NCI-H146 (cell line): ENCODE measurements around the gene ANTXRL.
"Not testable (repeated sequence)": the region's sequence is repeated elsewhere in the genome, so short reads cannot be mapped to it uniquely, and the experiment has no call there.

ENCODE experiments used
- DNase-seq: peaks from one replicate; lab custom pipeline; 2025; lab: John Stamatoyannopoulos, UW

The ANTXRL gene

DNA sequence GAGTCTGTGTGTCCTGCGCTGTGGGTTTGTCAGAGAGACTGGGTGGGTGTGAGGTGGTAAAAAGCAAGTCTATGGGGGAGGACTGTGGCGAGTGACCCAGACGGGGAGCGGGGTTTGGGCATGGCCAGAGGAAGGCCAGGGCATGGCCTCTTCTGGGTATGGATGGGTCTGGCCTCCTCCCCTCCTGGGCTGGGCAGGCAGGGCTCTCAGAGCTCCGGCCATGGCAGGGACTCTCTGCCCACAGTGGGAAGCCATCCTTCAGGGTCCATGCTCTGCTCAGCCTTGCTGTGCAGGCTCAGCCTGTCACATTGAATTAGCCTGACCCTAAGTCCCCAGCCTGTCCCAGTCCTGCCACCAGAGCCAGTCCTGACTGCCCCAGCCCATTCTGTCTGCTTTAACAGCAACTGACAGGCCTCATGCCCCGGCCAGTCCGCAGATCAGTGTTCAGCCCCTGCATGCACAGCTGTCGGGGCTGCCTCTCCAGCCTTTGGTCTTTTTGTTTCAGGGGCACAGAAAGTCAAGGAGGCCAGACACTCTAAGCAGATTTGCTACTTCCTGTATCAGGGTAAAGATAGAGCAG is 7.9 kb downstream of the ANTXRL start:
- no peak for DNase-seq

GRCh38 chr10:46295350-46296010 is 8.7 kb downstream of the ANTXRL start:
- not testable (repeated sequence) for DNase-seq

DNA sequence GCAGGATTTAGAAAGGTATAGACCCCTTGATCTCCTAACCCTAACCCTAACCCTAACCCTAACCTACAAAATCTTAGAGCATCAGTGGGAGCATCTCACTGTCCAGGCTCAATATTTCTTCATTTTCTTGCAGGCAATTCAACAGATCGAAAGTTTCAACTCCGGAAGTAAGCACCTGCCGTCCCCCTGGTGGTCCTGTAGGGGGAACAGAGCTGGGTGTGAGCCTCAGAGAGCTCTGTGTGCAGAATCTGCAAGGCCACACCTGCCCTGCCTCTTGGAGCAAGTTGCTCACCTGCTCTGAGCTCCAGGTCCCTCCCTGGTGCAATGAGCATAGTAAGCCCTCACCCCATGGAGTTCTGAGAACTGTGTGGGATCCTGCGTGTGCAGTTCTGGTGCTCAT is 9.3 kb downstream of the ANTXRL start:
- DNase-seq, result not testable (repeated sequence)

- DNase-seq, result no peak
These were observed 9.9 kb downstream of the ANTXRL start for GRCh38 chr10:46296641-46297141.

GRCh38 chr10:46297406-46298204 is 10.8 kb downstream of the ANTXRL start:
- DNase-seq, result no peak

- no peak for DNase-seq
These were observed 11.9 kb downstream of the ANTXRL start for GRCh38 chr10:46298477-46299285.

GRCh38 chr10:46299286-46299535 is 12.4 kb downstream of the ANTXRL start:
- DNase-seq, result no peak

- no peak for DNase-seq
These were observed 13.0 kb downstream of the ANTXRL start for GRCh38 chr10:46299536-46300369.

DNA sequence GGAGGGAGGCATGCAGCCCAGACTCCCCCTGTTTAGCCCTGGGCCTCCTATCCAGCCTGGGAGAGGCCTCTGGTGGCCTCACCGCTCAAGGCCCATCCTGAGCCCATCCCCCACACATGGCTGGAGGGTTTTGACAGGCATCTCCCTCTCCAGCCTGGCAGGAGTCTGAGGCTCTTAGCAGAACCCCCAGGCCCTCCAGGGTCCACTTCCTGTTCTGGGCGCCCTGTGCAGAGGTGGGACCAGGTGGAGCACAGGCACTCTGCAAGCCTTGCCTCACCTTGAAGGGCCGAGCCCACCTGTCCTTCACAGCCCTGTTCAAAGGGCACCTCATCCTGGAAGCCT is 13.5 kb downstream of the ANTXRL start:
- not testable (repeated sequence) for DNase-seq

GRCh38 chr10:46301056-46301645 is 14.4 kb downstream of the ANTXRL start:
- no peak for DNase-seq

DNA sequence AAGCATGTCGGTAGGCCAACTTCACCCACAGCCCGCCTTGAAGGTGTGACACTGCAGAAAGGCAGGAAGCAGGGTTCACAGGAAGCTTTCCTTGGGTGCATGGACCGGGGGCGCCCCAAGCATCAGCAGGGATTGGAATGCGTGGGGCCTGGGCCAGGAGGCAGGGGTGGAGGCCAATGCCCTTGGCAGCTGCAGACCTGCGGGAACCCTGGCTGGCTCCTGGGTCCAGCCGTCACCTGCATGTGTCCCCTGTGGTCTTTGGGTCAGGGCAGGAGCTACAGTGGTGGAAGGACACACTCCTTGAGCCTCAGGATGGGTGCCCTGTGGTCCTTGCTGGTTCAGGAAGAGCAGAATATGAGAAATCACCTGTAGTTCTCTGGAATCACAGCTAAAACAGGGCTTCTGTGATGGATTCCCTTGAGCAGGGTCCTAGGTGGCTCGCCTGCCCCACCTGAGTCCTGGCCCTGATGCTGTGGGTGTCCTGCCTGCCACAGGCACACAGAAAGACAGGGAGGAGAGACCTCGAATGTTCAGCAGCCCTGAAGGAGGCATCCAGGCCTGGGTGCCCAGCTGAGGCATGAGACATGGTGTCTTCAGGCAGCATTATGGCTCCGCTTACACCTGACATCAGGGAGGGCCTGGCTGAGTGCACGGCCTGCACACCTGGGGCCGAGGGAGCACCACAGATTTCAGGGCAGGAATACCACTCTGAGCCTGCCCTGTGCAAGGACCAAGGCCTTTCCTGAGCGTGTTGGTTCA is 15.1 kb downstream of the ANTXRL start:
- DNase-seq, result no peak

GRCh38 chr10:46302765-46303352 is 16.1 kb downstream of the ANTXRL start:
- not testable (repeated sequence) for DNase-seq

DNA sequence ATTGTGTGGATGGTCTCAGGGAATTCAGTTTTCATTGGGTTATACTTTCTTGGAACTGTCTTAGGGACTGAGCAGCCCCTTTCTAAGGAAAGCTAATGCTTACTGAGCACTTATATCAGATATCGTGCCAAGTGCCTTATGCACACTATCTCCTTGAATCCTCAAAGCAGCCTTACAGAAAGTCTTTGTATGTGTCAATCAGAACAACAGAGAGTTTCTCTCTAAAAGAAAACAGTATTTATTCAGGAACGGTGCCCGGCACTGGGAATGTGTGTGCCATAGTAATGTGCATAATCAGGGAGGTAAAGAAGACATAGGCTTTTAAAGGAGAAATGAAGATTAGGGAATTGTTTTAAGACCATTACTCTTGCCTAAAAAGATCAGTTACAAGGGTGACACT is 17.3 kb downstream of the ANTXRL start:
- no peak for DNase-seq

DNA sequence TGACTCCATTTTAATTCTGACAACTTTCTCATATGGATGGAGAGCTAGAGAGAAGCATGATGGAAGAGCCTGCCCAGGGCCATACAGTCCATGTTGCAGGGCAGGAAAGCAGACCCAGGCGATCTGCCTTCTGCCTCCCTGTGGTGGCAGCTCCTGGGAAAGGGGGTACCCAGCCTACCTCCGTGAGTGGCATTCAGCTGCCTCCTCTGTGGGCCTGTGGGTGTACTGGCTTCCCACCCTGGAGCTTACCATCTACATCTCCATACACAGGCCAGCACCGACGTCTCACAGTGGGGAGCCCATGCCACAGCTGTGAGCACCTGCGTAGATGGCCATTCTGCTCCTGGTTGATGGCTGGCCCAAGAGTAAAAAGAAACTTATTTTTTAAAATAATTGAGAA is 17.9 kb downstream of the ANTXRL start:
- DNase-seq, result not testable (repeated sequence)

DNA sequence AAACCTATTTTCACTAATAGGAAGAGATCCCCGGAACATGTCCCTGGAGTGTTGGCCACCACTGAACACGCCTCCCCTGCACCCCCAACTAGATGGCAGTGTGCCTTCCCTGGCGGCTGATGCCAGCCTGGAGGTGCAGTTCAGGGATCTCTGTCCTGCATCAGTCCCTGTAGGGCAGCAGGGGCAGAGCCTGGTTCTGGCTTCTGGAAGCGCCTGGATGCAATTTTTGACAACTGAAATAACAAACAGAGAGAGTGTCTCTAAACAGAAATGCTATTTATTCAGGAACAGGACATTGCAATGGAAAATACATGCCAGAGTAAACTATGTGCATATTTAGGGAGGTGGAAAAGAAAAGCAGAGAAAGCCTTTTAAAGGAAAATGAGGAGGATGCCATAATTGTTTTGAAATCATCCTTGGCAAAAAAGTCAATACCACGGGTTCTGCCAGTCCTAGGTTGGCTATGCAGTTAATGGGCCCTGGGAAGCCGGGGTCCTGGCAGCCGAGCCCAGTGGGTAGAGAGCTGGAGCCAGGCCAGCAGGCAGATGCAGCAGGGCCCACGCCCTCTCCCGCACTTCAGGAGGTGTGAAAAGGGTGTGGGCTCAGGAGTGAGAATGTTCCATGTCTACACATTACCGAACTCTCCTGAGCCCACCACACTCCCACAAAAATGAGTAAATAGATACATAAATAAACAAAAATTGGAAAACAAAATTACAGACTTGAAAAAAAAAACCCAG is 18.5 kb downstream of the ANTXRL start:
- no peak for DNase-seq

- DNase-seq, result no peak
These were observed 19.2 kb downstream of the ANTXRL start for GRCh38 chr10:46305986-46306385.

DNA sequence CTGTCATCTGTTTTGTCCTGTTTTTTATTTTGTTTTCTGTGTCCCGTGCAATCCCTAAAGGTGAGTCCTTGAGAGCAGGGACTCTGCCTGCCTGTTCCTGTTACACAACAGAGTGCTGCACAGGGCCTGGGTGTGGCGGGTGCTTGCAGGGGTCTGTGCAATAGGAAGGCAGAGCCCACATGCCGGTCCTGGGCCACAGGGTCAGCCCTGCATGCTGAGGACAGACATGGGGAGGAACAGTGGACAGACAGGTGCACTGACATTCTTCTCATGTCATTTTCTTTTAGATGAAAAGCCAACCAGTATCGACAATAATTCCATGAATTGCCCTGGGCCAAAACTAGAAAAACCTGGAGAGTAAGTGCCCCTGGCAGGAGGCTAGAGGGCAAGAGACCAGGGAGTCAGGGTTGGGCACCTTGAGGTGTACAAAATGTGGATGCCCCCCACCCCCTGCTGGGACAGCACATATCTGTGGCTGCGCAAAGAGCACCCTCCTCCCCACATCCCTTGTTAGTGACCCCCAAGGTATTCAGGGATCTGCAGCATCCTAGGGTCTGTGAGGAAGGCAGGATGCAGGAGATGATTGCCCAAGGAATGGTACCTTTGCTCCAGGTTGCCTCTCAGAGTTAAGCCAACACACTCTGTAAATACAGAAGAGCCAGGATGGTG is 19.9 kb downstream of the ANTXRL start:
- DNase-seq, result no peak

DNA sequence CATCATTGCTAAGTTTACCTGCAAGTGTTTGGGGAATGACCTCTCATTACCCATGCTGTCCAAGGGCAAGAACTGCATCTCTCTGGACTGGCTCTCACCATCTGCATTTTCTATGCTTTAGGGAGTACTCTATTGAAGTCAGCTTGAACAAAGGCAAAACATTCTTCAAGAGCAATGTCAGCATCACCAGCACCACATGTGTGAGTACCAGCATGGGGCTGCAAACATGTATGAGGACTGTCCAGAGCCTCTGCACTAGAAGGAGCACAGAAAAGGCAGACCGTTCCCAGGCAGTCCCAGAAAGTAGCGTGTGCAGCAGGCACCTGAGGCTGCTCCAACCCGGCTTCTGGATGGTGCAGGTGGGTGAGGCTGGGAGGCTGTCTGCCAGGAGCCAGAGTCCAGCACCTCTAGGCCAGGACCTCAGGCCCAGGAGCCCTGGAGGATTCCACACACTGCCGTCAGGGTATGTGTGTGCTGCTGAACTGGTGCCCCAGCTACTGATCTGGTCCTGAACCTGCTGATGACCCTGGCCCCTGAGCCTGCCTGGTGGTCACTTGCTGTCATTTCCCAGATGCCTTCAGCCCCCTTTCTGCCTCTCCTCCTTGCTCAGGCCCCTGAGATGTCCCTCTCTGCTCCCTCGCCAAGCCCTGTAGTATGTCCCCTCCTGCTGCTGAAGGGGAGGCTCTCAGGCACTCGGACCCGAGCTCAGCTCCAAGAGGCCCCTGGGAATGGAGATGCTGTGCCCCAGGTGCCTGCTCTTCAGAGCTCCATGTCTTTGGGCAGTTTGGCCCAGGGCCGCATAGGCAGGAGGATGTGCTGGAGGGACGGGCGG is 20.7 kb downstream of the ANTXRL start:
- no peak for DNase-seq
